Astrocyte (in vitro differentiated cells and primary cell): ENCODE results near the gene HSPA8. TPM values are rescaled to one million over a fixed set of nuclear protein-coding genes. Genes with fewer than 3 reads are reported as not detected.

ENCODE experiments used
- DNase-seq: peaks from one replicate; pipeline ENCODE4 v3.0.0-alpha.2; 2010; ENCODE audit warnings: low read depth
- FAIRE-seq: peaks from 2 replicates; lab custom pipeline; 2011; peaks lifted over from hg19 to GRCh38; lab: Jason Lieb, UNC
- H2AFZ ChIP-seq: 2 replicates; pipeline ENCODE4 v1.6.0; 2012; ENCODE audit warnings: low read depth, low read length, inconsistent platforms
- H3K27ac ChIP-seq: 2 replicates; pipeline ENCODE4 v1.5.1; 2011; ENCODE audit warnings: low read depth, low read length, inconsistent platforms
- H3K27me3 ChIP-seq: 2 replicates; pipeline ENCODE4 v1.6.0; 2011; ENCODE audit warnings: low read length, inconsistent platforms; ENCODE audit not compliant: insufficient read depth
- H3K36me3 ChIP-seq: 2 replicates; pipeline ENCODE4 v1.5.1; 2011; ENCODE audit warnings: low read length, inconsistent platforms; ENCODE audit not compliant: insufficient read depth
- H3K4me1 ChIP-seq: 2 replicates; pipeline ENCODE4 v1.5.1; 2011; ENCODE audit warnings: low read length, inconsistent platforms; ENCODE audit not compliant: insufficient read depth
- H3K4me2 ChIP-seq: 2 replicates; pipeline ENCODE4 v1.6.0; 2012; ENCODE audit warnings: low read length, inconsistent platforms
- H3K4me3 ChIP-seq: 2 replicates; pipeline ENCODE4 v1.5.1; 2011; ENCODE audit warnings: low read depth, mild to moderate bottlenecking, low read length, inconsistent platforms; ENCODE audit not compliant: insufficient read depth
- H3K79me2 ChIP-seq: 2 replicates; pipeline ENCODE4 v1.6.0; 2012; ENCODE audit warnings: mild to moderate bottlenecking, low read length, inconsistent platforms; ENCODE audit not compliant: insufficient read depth
- H3K9ac ChIP-seq: 2 replicates; pipeline ENCODE4 v1.6.0; 2012; ENCODE audit warnings: mild to moderate bottlenecking, low read length, inconsistent platforms
- H3K9me3 ChIP-seq: 2 replicates; pipeline ENCODE4 v1.5.1; 2012; ENCODE audit warnings: low read depth, mild to moderate bottlenecking, low read length, inconsistent platforms; ENCODE audit not compliant: insufficient read depth
- H4K20me1 ChIP-seq: 2 replicates; pipeline ENCODE4 v1.6.0; 2012; ENCODE audit warnings: low read length, inconsistent platforms; ENCODE audit not compliant: insufficient read depth
- H3K27ac Mint-ChIP-seq: one replicate; pipeline ENCODE4 v1.8.0; 2021; ENCODE audit warnings: mild to moderate bottlenecking, mixed read lengths; ENCODE audit not compliant: unreplicated experiment
- H3K27me3 Mint-ChIP-seq: one replicate; pipeline ENCODE4 v1.8.0; 2021; ENCODE audit warnings: low read depth, mixed read lengths; ENCODE audit not compliant: unreplicated experiment
- H3K36me3 Mint-ChIP-seq: one replicate; pipeline ENCODE4 v1.8.0; 2021; ENCODE audit warnings: low read depth, mixed read lengths; ENCODE audit not compliant: unreplicated experiment
- H3K4me1 Mint-ChIP-seq: one replicate; pipeline ENCODE4 v1.8.0; 2021; ENCODE audit warnings: low read depth, mixed read lengths; ENCODE audit not compliant: unreplicated experiment
- H3K4me3 Mint-ChIP-seq: one replicate; pipeline ENCODE4 v1.8.0; 2021; ENCODE audit warnings: mild to moderate bottlenecking, moderate library complexity, mixed read lengths; ENCODE audit not compliant: unreplicated experiment
- H3K9me3 Mint-ChIP-seq: one replicate; pipeline ENCODE4 v1.8.0; 2021; ENCODE audit warnings: mild to moderate bottlenecking, mixed read lengths; ENCODE audit not compliant: unreplicated experiment
- CTCF ChIP-seq: IDR thresholded peaks from 2 replicates; pipeline ENCODE4 v1.5.1; 2011; ENCODE audit warnings: low read depth, mild to moderate bottlenecking, inconsistent platforms, low read length, moderate library complexity; ENCODE audit not compliant: insufficient read depth
- EZH2 ChIP-seq: IDR thresholded peaks from 2 replicates; pipeline ENCODE4 v1.6.1; 2012; ENCODE audit warnings: mild to moderate bottlenecking, low read length, inconsistent platforms; ENCODE audit not compliant: insufficient read depth
- total RNA-seq: library from RNA; stranded (reverse); gene quantifications from 2 replicates; pipeline ENCODE4 v1.2.1, GENCODE V29; 2021

HSPA8 gene
- total RNA-seq, 1 donor from 2014 or later: 1,502 TPM

- Mint-ChIP-seq H3K36me3 (no peaks in the 10 kb centered on the region), H3K27me3 (peaks cover 14% of the 10 kb centered on the region), H3K27ac (no peak overlapping the region), H3K4me1 (no peaks in the 10 kb centered on the region), H3K4me3 (no peak overlapping the region), H3K9me3 (no peaks in the 10 kb centered on the region)
- TF ChIP-seq EZH2: no peak
- peak; percentile 66 for TF ChIP-seq CTCF
- Histone ChIP-seq H4K20me1 (no peaks in the 10 kb centered on the region), H3K36me3 (no peaks in the 10 kb centered on the region), H3K27me3 (peaks cover 13% of the 10 kb centered on the region), H3K9ac (no peak overlapping the region), H3K27ac (no peak overlapping the region), H2AFZ (no peak overlapping the region), H3K4me3 (no peak overlapping the region), H3K4me1 (no peaks in the 10 kb centered on the region), H3K4me2 (no peak overlapping the region), H3K79me2 (no peaks in the 10 kb centered on the region), H3K9me3 (no peaks in the 10 kb centered on the region)
- peak; percentile 19 for DNase-seq
- FAIRE-seq: no peak
These were observed 41.0 kb downstream of the HSPA8 start for GRCh38 chr11:123020968-123021367.

DNA sequence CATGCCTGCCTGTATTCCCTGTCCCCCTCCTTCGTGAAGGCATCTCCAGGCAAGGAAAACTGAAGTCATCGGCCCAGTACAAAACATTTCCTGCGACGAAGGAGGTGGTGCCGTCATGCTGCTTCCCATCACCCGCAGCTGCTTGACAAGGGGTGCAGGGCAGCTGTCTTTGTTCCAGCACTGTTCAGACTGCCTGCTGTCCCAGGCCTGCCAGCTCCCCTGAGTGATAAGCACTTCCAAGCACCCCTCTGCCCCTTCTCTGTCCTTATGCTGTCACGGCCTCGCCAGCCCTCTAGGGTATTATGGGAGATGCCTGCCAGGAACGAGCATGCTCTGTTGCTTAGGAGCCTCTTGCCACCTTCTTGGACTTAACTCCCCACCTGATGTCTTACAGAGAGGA lies 43.2 kb downstream of the HSPA8 start:
- Histone ChIP-seq H3K36me3 (no peaks in the 10 kb centered on the region), H2AFZ (no peak overlapping the region)
- no peak for FAIRE-seq

More for the DNA sequence above, 43.2 kb downstream of the HSPA8 start:
- Mint-ChIP-seq H3K36me3 (no peaks in the 10 kb centered on the region), H3K27ac (no peak overlapping the region), H3K4me3 (no peak overlapping the region), H3K27me3 (peaks cover 19% of the 10 kb centered on the region), H3K4me1 (peaks cover 2% of the 10 kb centered on the region), H3K9me3 (no peaks in the 10 kb centered on the region)
- H3K4me3 ChIP-seq: no peak overlapping the region
- H4K20me1 ChIP-seq: no peaks in the 10 kb centered on the region
- no peak overlapping the region for H3K4me2 ChIP-seq
- TF ChIP-seq CTCF (no peak), EZH2 (no peak)
- no peaks in the 10 kb centered on the region for H3K79me2 ChIP-seq
- H3K4me1 ChIP-seq: no peaks in the 10 kb centered on the region
- no peaks in the 10 kb centered on the region for H3K9me3 ChIP-seq
- peaks cover 16% of the 10 kb centered on the region for H3K27me3 ChIP-seq
- no peak overlapping the region for H3K9ac ChIP-seq
- no peak overlapping the region for H3K27ac ChIP-seq
- DNase-seq: no peak
